MM.1S (cell line): ENCODE results near the gene WDR88.

Experiments used
- DNase-seq: peaks from one replicate; pipeline ENCODE4 v3.0.0-alpha.2; 2015
- H2AFZ ChIP-seq: fragments of 300-600 bp; sonication (generic); 2 replicates; pipeline ENCODE4 v1.6.0; 2016; ENCODE audit warnings: antibody characterized with exemption, low read length
- H3F3A ChIP-seq: fragments of 300-600 bp; sonication (generic); 2 replicates; pipeline ENCODE4 v1.6.1; 2016; ENCODE audit warnings: mild to moderate bottlenecking, antibody characterized with exemption, low read length, moderate library complexity, mixed read lengths; ENCODE audit not compliant: insufficient read depth
- H3K27ac ChIP-seq: fragments of 300-600 bp; sonication (generic); 2 replicates; pipeline ENCODE4 v1.5.1; 2016; ENCODE audit warnings: mild to moderate bottlenecking, low read length
- H3K27me3 ChIP-seq: fragments of 300-600 bp; sonication (generic); replicated peaks from 2 replicates; pipeline ENCODE4 v1.6.0; 2016; ENCODE audit warnings: low read length; ENCODE audit not compliant: insufficient read depth
- H3K36me3 ChIP-seq: fragments of 300-600 bp; sonication (generic); replicated peaks from 2 replicates; pipeline ENCODE4 v1.6.1; 2016; ENCODE audit warnings: mild to moderate bottlenecking, low read length, mixed read lengths; ENCODE audit not compliant: insufficient read depth
- H3K4me1 ChIP-seq: fragments of 300-600 bp; sonication (generic); 2 replicates; pipeline ENCODE4 v1.6.1; 2016; ENCODE audit warnings: low read length, mixed read lengths
- H3K4me2 ChIP-seq: fragments of 300-600 bp; sonication (generic); 2 replicates; pipeline ENCODE4 v1.6.0; 2016; ENCODE audit warnings: low read depth, low read length
- H3K4me3 ChIP-seq: fragments of 300-600 bp; sonication (generic); 2 replicates; pipeline ENCODE4 v1.5.1; 2016; ENCODE audit warnings: low read length, mixed read lengths
- H3K79me2 ChIP-seq: fragments of 300-600 bp; sonication (generic); 2 replicates; pipeline ENCODE4 v1.6.1; 2016; ENCODE audit warnings: mixed run types, low read length, mixed read lengths
- H3K9ac ChIP-seq: fragments of 300-600 bp; sonication (generic); 2 replicates; pipeline ENCODE4 v1.6.1; 2016; ENCODE audit warnings: low read length, mixed read lengths
- H3K9me2 ChIP-seq: fragments of 300-600 bp; sonication (generic); replicated peaks from 2 replicates; pipeline ENCODE4 v1.6.1; 2016; ENCODE audit warnings: mild to moderate bottlenecking, low read length, mixed read lengths; ENCODE audit not compliant: insufficient read depth
- H3K9me3 ChIP-seq: fragments of 300-600 bp; sonication (generic); replicated peaks from 2 replicates; pipeline ENCODE4 v1.6.1; 2016; ENCODE audit warnings: mild to moderate bottlenecking, low read length, mixed read lengths; ENCODE audit not compliant: insufficient read depth
- H4K20me1 ChIP-seq: fragments of 300-600 bp; sonication (generic); 2 replicates; pipeline ENCODE4 v1.6.1; 2016; ENCODE audit warnings: mild to moderate bottlenecking, low read length, moderate library complexity, mixed read lengths; ENCODE audit not compliant: insufficient read depth
- EZH2 ChIP-seq: fragments of 300-600 bp; sonication (generic); optimal IDR thresholded peaks from 2 replicates; pipeline ENCODE3; 2017; ENCODE audit warnings: low read depth, mild to moderate bottlenecking, antibody characterized with exemption, low read length, mixed read lengths
- EZH2phosphoT487 ChIP-seq: fragments of 300-600 bp; sonication (generic); IDR thresholded peaks from 2 replicates; pipeline ENCODE4 v1.6.1; 2018; ENCODE audit warnings: antibody characterized with exemption, low read length
- TF ChIP-seq, protein P1 (sequence below): fragments of 300-600 bp; sonication (generic); IDR thresholded peaks from 2 replicates; pipeline ENCODE4 v1.5.1; 2016; ENCODE audit warnings: antibody characterized with exemption, low read length, mixed read lengths

The WDR88 gene

DNA sequence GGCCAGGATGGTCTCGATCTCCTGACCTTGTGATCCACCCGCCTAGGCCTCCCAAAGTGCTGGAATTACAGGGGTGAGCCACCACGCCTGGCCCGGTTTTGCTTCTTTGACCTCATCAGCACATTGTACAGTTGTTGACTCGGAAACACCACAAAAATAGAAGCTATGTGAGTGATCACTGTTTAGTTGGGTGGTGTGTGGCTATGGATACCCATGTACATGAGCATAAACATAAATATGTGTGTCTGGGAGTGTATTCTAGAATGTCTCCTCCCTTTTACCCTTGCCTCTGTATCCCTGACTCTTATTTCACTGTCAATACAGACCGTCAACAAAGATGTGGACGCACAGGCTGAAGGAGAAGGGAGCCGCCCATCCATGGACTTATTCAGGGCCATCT lies 14.4 kb upstream of the WDR88 start:
- Histone ChIP-seq H4K20me1 (no peaks in the 10 kb centered on the region), H3K4me1 (no peaks in the 10 kb centered on the region), H2AFZ (no peak overlapping the region), H3K36me3 (no peaks in the 10 kb centered on the region; the same call in 1 of the 2 replicates), H3K27me3 (no peaks in the 10 kb centered on the region), H3K79me2 (no peaks in the 10 kb centered on the region), H3K9me2 (no peaks in the 10 kb centered on the region), H3K4me2 (no peak overlapping the region), H3K9ac (no peak overlapping the region), H3K27ac (no peak overlapping the region), H3F3A (no peaks in the 10 kb centered on the region), H3K9me3 (no peaks in the 10 kb centered on the region), H3K4me3 (no peak overlapping the region)
- no peak for TF ChIP-seq EZH2phosphoT487
- TF ChIP-seq, protein P1, sequence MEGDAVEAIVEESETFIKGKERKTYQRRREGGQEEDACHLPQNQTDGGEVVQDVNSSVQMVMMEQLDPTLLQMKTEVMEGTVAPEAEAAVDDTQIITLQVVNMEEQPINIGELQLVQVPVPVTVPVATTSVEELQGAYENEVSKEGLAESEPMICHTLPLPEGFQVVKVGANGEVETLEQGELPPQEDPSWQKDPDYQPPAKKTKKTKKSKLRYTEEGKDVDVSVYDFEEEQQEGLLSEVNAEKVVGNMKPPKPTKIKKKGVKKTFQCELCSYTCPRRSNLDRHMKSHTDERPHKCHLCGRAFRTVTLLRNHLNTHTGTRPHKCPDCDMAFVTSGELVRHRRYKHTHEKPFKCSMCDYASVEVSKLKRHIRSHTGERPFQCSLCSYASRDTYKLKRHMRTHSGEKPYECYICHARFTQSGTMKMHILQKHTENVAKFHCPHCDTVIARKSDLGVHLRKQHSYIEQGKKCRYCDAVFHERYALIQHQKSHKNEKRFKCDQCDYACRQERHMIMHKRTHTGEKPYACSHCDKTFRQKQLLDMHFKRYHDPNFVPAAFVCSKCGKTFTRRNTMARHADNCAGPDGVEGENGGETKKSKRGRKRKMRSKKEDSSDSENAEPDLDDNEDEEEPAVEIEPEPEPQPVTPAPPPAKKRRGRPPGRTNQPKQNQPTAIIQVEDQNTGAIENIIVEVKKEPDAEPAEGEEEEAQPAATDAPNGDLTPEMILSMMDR, result no peak
- TF ChIP-seq EZH2, result no peak
- DNase-seq, result no peak

DNA sequence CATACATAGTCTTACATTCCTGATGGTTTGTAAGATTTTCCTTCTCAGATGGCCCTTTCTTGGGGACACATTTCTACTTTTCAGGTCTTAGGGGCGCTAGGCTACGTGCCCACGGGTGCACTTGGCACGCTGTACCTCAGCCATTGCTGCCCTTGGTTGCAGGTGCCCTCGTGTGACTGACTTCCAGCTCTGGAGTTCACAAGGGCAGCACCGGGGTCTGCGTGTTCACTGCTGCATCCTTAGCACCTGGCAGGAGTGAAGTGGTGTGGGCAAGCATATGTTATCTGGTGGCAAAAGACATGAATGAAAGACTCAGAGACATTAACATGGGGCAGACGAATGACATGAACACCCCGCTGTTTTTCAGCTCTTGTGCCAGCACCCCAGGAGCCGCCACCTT lies 13.3 kb upstream of the WDR88 start:
- Histone ChIP-seq H2AFZ (no peak overlapping the region), H3K4me2 (no peak overlapping the region), H3K4me3 (no peak overlapping the region), H3F3A (no peaks in the 10 kb centered on the region), H3K9me3 (no peaks in the 10 kb centered on the region), H3K27me3 (no peaks in the 10 kb centered on the region), H3K79me2 (no peaks in the 10 kb centered on the region), H3K9me2 (no peaks in the 10 kb centered on the region), H3K9ac (no peak overlapping the region), H3K36me3 (no peaks in the 10 kb centered on the region; the same call in 1 of the 2 replicates), H3K4me1 (no peaks in the 10 kb centered on the region), H4K20me1 (no peaks in the 10 kb centered on the region), H3K27ac (no peak overlapping the region)
- no peak for DNase-seq
- TF ChIP-seq EZH2phosphoT487 (no peak), EZH2 (no peak)
- TF ChIP-seq, protein P1, result no peak

DNA sequence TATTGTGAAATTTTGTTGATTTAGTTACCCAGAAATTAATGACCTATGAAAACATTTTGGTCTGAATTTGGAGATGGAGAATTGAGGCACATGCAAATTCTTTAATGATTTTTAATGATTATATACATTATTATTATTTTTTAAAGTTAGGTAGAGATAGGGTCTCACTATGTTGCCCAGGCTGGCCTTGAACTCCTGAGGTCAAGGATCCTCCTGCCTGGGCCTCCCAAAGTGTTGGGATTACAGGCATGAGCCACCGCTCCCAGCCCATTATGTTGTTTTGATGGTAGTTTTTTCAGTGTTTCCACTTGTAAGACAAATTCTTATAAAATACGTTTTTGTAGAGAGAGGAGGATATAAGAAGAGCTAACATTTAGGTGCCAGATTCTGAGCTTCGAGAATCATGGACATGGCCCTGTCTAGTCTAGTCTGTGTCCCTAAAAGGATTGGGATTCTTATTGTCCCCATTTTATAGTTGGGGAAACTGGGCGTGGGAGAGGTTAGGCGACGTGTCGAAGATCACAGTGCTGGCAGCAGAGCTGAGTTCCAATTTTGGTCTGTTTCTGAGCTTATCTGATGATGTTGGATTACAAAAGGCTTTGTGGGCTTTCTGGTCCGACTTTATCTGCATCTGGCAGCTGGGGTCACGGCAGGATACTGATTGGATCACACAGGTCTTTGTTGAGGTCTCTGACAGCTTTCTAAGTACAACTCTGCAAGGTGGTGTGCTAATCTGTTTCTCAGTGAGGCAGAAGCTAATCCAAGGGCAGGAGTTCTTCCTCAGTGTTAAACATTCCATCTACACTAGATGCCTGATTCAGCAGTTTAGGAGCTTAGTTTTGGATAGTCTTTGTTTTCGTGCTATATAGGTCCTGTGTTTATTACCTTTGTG lies 7.5 kb upstream of the WDR88 start:
- Histone ChIP-seq H3K4me3 (no peak overlapping the region), H3K9me2 (no peaks in the 10 kb centered on the region), H3K36me3 (no peaks in the 10 kb centered on the region), H3K9ac (no peak overlapping the region), H2AFZ (no peak overlapping the region), H3K4me1 (no peaks in the 10 kb centered on the region), H3K9me3 (no peaks in the 10 kb centered on the region), H3K27ac (no peak overlapping the region), H4K20me1 (no peaks in the 10 kb centered on the region), H3K4me2 (no peak overlapping the region), H3K79me2 (no peaks in the 10 kb centered on the region), H3K27me3 (no peaks in the 10 kb centered on the region), H3F3A (no peaks in the 10 kb centered on the region)
- TF ChIP-seq, protein P1, result no peak
- TF ChIP-seq EZH2 (no peak), EZH2phosphoT487 (no peak)
- DNase-seq, result no peak
